ENCODE measurements around the gene NLGN4X. TPM values are rescaled to one million over a fixed set of nuclear protein-coding genes. Genes with fewer than 3 reads are reported as not detected.

Gene NLGN4X
- total and polyA plus RNA-seq, 2 donors (not counting 3 experiments of a cell fraction or from before 2014, with no cell fraction given): 0.03 TPM; not detected in 1

DNA sequence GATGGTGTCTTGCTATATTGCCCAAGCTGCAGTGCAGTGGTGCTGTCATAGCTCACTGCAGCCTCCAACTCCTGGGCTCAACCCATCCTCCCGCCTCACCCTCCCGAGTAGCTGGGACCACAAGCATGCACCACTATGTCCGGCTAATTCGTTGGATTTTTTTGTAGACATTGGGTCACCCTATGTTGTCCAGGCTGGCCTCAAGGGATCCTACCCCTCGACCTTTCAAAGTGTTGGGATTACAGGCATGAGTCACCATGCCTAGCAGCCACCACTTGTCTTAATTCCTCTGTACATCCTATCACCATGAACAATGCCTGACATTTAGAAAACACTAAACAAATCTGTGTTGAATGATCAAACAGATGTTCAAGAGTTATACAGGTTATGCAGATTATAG, 76.7 kb downstream of the NLGN4X start:
- Histone ChIP-seq H3K9ac (replicated peaks; ENCODE audit: extremely low read depth, insufficient read depth, low read length) (no peak overlapping the region), H3K9me1 (replicated peaks; ENCODE audit: control insufficient read depth, extremely low read depth, insufficient read depth, low read length) (no peaks in the 10 kb centered on the region), H3K4me3 (replicated peaks in 1 of 3; ENCODE audit: insufficient read depth in 1 of 3, low read depth in 1 of 3, low read length in 3 of 3) (no peak overlapping the region), H3K79me2 (ENCODE audit: control insufficient read depth, insufficient read depth, low read length) (no peaks in the 10 kb centered on the region), H4K20me1 (replicated peaks; ENCODE audit: control insufficient read depth, extremely low read depth, insufficient read depth, low read length) (no peaks in the 10 kb centered on the region), H3K9me3 (replicated peaks; ENCODE audit: control insufficient read depth, insufficient read depth, low read length) (no peaks in the 10 kb centered on the region), H3K27ac (ENCODE audit: insufficient read depth, low read depth, low read length) (no peak overlapping the region), H2AFZ (ENCODE audit: low read depth, low read length) (no peak overlapping the region), H3K4me1 (ENCODE audit: control insufficient read depth, extremely low read depth, insufficient read depth, low read length) (no peaks in the 10 kb centered on the region), H3K4me2 (ENCODE audit: insufficient read depth, low read length) (no peak overlapping the region), H3K27me3 (ENCODE audit: control insufficient read depth in 2 of 2, insufficient read depth in 2 of 2, low read length in 2 of 2) (no peaks in the 10 kb centered on the region), H3K36me3 (ENCODE audit: control insufficient read depth in 2 of 2, extremely low read depth in 1 of 2, insufficient read depth in 2 of 2, low read length in 2 of 2) (no peaks in the 10 kb centered on the region)
- dilution Hi-C loops (cut with MboI; ENCODE audit: extremely low pct_ligation_motif_present, low sequenced_read_pairs): no loop called here
- CTCF ChIA-PET: no interaction called here
- no peak for TF ChIP-seq POLR2A (IDR thresholded peaks at IDR 0.05; ENCODE audit: low read depth, low read length)
- no peak for TF ChIP-seq EZH2 (IDR thresholded peaks at IDR 0.05; ENCODE audit: borderline replicate concordance, low read depth, low read length, severe bottlenecking)
- TF ChIP-seq POLR2AphosphoS5 (IDR thresholded peaks at IDR 0.05; ENCODE audit: insufficient read depth, low read depth, low read length): no peak
- TF ChIP-seq, protein P1, sequence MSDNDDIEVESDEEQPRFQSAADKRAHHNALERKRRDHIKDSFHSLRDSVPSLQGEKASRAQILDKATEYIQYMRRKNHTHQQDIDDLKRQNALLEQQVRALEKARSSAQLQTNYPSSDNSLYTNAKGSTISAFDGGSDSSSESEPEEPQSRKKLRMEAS (IDR thresholded peaks at IDR 0.05; ENCODE audit: insufficient read depth, insufficient read length): no peak
- TF ChIP-seq FOS (IDR thresholded peaks at IDR 0.05; ENCODE audit: borderline replicate concordance, insufficient read depth, low read length): no peak
- TF ChIP-seq, protein P2, sequence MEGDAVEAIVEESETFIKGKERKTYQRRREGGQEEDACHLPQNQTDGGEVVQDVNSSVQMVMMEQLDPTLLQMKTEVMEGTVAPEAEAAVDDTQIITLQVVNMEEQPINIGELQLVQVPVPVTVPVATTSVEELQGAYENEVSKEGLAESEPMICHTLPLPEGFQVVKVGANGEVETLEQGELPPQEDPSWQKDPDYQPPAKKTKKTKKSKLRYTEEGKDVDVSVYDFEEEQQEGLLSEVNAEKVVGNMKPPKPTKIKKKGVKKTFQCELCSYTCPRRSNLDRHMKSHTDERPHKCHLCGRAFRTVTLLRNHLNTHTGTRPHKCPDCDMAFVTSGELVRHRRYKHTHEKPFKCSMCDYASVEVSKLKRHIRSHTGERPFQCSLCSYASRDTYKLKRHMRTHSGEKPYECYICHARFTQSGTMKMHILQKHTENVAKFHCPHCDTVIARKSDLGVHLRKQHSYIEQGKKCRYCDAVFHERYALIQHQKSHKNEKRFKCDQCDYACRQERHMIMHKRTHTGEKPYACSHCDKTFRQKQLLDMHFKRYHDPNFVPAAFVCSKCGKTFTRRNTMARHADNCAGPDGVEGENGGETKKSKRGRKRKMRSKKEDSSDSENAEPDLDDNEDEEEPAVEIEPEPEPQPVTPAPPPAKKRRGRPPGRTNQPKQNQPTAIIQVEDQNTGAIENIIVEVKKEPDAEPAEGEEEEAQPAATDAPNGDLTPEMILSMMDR (IDR thresholded peaks at IDR 0.05; ENCODE audit: extremely low read depth in 1 of 2, insufficient read depth in 1 of 2, low read depth in 1 of 2, low read length in 2 of 2): no peak
- no peak for TF ChIP-seq JUN (IDR thresholded peaks at IDR 0.05; ENCODE audit: borderline replicate concordance, insufficient read depth, insufficient read length, low read depth)
- TF ChIP-seq MYC (IDR thresholded peaks at IDR 0.05; ENCODE audit: low read depth, low read length): no peak
- no peak for TF ChIP-seq GATA2 (IDR thresholded peaks at IDR 0.05; ENCODE audit: insufficient read depth, insufficient read length, low read depth, low read length)
- intact Hi-C loops (cut with micrococcal nuclease): no loop called here
- FAIRE-seq (no peak), DNase-seq (ENCODE audit: low read depth, low spot score) (no peak)
- BruUV-seq (replicated peaks): no TSS peak
- POLR2A ChIA-PET: no interaction called here

All from endothelial cell of umbilical vein (primary cell).